Stimulated activated CD8-positive, alpha-beta memory T cell treated with anti-CD3 and anti-CD28 coated beads, Interleukin-7, amount 100 ng/mL, for 48 hours (primary cell): ENCODE results near the gene VSNL1.

ENCODE experiments used
- DNase-seq, 2 donors: peaks; one replicate each; pipeline ENCODE4 v3.0.0-alpha.2; 2020; ENCODE audit warnings: low read depth in 1 of 2; ENCODE audit errors: extremely low read depth in 1 of 2

VSNL1 gene

GRCh38 chr2:17540093-17540812, at the start of gene VSNL1:
Gene VSNL1 (plus strand): TSS chr2:17540696. CDS start chr2:17592075, 51,379 bp downstream.
- no peak for DNase-seq

GRCh38 chr2:17495590-17495989, 44.9 kb upstream of the VSNL1 start:
- DNase-seq, result no peak

DNA sequence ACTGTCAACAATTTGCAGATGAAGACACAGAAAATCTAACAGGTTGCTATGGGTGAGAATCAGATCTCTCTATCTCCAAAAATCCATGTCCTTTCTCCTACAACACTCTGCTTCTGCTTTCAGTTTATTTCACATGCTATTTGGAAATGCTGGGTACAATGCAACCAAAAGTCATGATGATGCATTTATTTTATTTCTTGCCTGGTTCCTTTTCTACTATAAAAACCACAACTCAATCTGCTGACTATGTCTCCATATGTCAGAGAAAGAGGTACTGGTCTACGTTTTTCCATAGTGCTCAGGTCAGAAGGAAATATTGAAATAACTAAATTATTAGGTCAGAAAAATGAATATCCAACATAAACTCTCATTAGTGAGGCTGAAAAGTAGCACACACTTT, 42.8 kb upstream of the VSNL1 start:
- DNase-seq, result no peak

DNA sequence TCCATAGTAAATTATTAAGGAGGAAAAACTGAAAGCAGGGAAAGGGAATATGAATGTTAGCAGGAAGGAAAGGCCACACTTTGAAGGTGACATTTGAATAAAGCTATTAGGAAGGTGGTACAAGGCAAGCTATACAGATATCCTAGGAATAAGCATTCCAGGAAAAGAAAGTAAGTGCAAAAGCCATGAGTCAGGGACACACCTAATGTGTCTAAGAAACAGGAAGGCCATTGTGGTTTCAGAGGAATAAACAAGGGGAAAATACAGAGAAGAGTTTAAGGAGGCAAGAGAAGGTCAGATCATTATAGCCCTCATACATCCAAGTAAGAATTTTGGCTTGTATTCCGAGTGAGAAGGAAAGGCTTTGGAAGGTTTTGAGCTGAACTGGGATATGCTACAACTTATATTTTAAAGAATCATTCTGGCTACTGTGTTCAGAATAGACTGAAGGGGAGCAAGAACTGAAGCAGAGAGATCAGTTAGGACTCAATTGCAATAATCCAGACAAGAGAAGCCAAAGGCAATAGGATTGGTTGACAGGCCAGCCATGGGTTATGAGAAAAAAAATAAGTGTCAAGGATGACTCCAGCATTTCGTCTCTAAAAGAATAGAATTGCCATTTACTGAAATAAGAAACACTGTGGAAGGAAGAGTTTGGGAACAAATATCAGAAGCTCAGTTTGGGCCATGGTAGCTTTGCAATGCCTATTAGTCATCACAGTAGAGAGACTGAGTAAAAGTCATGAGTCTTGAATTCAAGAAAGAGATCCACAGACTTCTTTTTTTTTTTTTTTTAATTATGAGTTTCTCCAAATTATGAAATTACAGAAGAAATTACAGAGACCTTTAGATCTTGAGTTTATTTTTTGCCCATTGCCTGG, 33.5 kb upstream of the VSNL1 start:
- no peak for DNase-seq

DNA sequence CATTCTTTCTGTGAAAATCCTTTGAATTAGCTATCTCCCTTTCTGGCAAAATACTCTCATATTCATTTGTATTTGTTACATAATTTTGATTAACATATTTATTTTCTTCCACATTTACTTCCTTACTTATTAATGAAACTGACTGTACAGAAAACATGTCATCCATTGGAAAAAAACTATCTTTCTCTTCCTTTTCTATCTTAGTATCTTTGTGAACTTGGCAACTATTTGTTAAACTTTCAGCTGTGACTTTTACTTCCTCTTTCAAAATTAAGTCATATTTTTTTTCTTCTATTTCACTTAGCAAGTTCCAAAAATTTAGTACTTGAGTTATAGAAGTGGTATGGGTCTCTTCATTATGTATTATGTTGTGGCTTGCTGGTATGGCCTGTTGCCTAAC, 24.8 kb upstream of the VSNL1 start:
- DNase-seq, result no peak

- DNase-seq, result no peak
Observed at GRCh38 chr2:17517481-17518211, 22.9 kb upstream of the VSNL1 start.

- peak in 1 of 2 donors; percentile 10 for DNase-seq
Observed at GRCh38 chr2:17518212-17519154, 22.0 kb upstream of the VSNL1 start, which contains the start of gene RAD51AP2. Gene RAD51AP2 (minus strand): TSS chr2:17518440. CDS start chr2:17518415, 25 bp downstream.

DNA sequence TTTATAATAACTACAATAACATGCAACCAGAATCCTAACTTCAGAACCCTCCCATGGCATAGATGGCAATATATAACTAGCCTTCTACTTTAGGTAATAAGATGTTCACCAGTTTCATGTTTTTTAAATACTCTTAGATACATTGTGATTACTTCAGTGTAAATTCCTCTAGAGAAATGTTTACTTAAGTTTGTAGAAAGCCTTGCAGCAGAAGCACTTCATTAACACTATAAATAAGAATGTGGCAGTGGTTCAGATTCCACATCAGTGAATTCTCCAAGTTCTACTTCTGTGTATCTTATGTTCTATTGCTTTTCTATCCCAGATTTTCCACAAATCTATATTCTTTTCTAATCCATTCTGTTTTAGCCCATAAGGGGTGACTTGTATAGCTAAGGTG, 21.0 kb upstream of the VSNL1 start:
- no peak for DNase-seq

DNA sequence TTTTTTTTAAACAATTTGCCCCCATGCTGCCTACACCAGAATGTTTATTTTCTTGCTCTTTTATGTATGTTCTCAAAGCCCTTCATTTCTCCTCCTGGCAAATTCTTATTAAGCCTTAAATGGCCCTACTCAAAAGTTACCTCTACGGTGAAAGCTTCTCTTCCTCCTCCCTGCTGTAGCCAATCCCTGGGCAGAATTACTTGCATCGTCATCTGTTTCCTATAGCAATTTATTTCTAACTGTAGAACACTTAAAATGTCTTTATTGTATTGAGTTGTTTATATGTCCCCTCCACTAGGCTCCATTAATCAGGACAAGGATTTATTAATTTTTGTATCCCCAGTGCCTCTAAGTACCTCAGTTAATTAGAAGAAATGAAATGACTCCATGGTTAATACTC, 19.7 kb upstream of the VSNL1 start:
- no peak for DNase-seq

GRCh38 chr2:17521621-17522020, 18.9 kb upstream of the VSNL1 start:
- no peak for DNase-seq

- no peak for DNase-seq
Observed at GRCh38 chr2:17522303-17522702, 18.2 kb upstream of the VSNL1 start.

- no peak for DNase-seq
Observed at GRCh38 chr2:17529771-17530170, 10.7 kb upstream of the VSNL1 start.

- DNase-seq, result no peak
Observed at GRCh38 chr2:17533546-17533945, 7.0 kb upstream of the VSNL1 start.

GRCh38 chr2:17536416-17536815, 4.1 kb upstream of the VSNL1 start:
- no peak for DNase-seq

DNA sequence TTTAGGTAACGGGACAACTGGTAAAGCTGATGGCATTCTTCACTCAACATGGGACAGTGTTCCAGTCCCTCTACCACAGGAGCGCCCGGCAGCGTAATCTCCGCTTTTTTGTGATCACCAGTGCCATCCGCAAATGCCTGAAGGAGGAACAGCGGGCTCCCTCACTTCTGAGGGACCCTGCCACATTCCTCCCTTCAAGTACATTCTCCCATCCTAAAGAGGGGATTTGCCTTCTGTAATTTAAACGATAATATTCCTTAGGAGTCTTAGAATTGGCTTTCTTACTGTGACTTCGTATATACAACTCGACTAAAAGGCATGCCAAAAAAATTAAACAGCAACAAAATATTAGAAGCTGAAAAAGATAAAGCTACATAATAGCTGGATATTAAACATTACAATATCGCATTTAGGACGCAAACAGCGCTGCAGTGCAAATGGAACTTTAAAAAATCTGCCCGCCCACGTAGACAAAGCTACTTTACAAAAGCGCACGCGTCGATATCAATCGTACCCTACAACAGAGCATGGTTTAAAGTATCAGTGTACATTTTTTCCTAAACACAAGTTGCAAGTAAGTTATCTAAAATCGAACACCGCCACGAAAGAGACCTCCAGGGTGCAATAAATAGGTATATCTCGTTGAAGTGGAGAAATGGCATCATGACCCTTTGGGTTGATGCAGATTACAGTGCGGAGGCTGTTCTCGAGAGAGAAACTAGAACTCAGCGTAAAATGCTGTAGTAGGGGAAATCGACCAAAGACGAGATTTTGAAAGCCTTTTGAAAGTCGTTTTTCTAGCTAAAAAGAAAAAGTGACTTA, 2.3 kb upstream of the VSNL1 start:
- no peak for DNase-seq

- no peak for DNase-seq
Observed at GRCh38 chr2:17538844-17539554, 1.5 kb upstream of the VSNL1 start.

DNA sequence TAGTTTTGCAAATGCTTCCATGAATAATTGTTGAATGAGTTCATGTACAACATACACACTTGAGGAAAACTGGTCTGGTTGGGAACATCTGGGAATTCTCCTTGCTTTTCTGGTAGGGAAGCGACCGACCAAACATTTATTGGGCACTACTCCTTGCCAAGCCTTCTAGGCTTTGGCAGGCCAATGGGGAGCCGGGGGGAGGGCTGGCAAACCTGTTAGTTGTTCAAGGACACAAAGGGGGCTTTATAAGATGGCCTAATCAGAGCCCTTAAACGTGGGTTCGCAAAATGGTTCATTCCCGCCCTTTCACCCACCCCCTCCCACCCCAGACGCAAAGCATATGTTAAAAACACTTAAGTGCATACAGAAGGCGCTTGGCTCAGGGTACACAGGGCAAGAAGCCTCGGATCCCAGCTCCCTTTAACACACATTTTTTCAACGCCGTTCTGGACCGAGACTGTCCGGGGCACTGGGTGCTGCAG, 844 bp upstream of the VSNL1 start:
- DNase-seq, result no peak

- no peak for DNase-seq
Observed at GRCh38 chr2:17540813-17541530, 476 bp downstream of the VSNL1 start.
